HCEC 1CT (cell line): ENCODE results near the gene TRPM3.
"Not testable (repeated sequence)": the region's sequence is repeated elsewhere in the genome, so short reads cannot be mapped to it uniquely, and the experiment has no call there.

Source experiments
- DNase-seq: peaks from one replicate; pipeline ENCODE4 v3.0.0-alpha.2; 2017

The TRPM3 gene

DNA sequence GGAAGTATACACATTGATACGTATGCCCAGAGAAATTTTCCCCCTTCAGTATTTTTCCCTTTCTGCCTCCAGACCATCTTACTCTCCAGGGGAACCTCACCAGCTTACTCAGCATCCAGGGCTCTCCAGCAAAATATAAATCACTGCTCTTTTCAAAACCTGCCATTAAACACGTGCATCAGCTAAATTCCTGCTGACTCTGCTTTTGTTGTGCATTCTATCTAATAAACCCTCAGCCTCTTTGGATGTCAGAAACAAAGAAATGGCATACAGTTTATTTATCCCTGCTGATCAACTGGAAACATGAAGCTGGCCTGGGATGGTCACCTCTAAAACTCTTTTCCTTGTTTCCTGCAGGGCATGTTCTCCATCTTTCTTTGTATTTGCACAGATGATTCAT is 126.8 kb downstream of the TRPM3 start:
- no peak for DNase-seq

- peak; percentile 7 for DNase-seq
Measured at GRCh38 chr9:70988551-70988950, 132.9 kb downstream of the TRPM3 start.

GRCh38 chr9:70987986-70988385 is 133.4 kb downstream of the TRPM3 start:
- peak; percentile 70 for DNase-seq

- DNase-seq: no peak
Measured at GRCh38 chr9:70986984-70987383, 134.4 kb downstream of the TRPM3 start.

DNA sequence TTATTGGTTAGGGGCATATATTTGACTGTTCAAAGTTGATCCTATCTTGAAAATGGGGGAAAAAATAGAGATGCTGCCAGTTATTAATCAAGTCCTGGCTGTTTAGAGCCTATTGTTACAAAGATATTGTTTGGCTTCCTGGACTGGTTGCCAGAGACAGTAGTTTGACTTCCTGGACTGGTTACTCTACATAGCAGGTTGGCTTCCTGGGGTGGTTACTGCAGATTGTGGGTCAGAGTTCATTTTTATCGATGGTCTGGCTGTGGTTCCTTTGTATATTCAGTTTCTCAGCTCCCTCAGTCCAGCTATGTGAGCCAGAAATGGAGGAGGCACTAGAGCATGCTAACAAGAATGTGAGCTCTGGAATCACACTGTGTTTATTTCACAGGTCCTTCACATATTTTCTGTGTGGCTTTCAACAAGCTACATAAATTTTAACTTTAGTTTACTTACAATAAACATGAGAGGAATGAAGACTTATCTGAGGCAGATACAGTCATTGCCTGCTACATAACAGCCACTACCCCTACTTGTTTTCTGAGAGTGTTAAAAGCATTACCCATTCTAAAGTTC is 137.6 kb downstream of the TRPM3 start:
- DNase-seq: no peak

GRCh38 chr9:70981312-70981711 is 140.1 kb downstream of the TRPM3 start:
- DNase-seq: no peak

- peak; percentile 17 for DNase-seq
Measured at GRCh38 chr9:70979966-70980365, 141.5 kb downstream of the TRPM3 start.

DNA sequence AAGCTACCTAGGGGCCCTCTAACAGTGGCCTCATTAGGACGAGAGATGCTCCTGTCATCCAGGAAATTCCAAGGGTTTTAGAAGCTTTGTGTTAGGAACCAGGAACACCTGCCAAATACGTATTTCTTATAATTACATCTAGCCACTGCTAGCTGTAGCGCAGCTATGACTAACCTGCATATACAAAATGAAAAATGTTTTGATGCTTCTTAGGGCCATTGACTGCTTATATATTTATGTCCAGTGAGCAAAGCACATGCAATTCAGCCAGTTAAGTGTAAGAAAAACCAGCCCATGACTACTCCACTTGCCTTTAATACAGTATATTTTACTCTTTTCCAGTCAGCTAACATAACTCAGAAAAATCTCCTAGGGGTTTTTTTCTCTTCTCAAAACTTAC is 143.3 kb downstream of the TRPM3 start:
- DNase-seq: no peak

GRCh38 chr9:70975821-70976220 is 145.6 kb downstream of the TRPM3 start:
- no peak for DNase-seq

DNA sequence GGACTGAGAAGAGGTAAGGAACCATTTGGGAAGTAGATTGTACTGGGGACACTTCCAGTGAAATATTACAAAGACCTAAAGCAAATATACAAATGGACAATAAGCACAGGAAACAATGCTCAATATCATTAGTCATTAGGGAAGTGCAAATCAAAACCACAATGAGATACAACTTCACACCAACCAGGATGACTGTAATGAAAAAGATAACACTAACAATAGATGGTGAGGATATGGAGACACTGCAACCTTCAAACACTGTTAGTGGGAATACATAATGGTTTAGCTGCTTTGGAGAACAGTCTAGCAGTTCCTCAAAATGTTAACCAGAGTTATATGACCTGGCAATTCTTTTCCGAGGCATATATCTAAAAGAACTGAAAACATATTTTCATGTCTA is 149.7 kb downstream of the TRPM3 start:
- DNase-seq: no peak

DNA sequence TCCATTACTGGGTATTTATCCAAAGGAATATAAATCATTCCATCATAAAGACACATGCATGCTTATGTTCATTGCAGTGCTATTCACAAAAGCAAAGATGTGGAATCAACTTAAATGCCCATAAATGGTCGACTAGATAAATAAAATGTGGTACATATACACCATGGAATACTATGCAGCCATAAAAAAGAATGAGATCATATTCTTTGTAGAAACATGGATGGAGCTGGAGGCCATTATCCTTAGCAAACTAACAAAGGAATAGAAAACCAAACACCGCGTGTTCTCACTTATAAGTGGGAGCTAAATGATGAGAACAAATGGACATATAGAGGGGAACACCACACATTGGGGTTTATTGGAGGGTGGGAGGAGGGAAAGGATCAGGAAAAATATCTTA is 155.0 kb downstream of the TRPM3 start:
- not testable (repeated sequence) for DNase-seq

DNA sequence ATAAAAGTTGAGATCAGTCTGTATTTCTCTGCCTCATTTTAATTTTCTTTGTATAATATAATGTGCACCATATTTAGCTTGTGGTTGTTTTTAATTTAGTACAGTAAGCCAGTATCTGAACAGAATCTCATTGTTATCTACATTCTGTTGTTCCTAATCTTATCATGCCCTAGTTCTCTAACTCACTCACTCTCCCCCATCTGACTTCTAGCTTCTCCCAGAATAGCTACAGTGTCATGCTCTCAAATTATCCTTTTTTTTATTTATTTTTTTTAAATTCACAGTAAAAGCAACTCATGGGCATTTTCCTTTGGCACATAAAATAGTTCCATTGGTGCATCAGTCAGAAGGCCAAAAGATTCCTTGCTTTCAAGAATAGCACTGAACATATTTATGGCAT is 156.6 kb downstream of the TRPM3 start:
- no peak for DNase-seq

GRCh38 chr9:70963554-70963953 is 157.9 kb downstream of the TRPM3 start:
- DNase-seq: no peak

DNA sequence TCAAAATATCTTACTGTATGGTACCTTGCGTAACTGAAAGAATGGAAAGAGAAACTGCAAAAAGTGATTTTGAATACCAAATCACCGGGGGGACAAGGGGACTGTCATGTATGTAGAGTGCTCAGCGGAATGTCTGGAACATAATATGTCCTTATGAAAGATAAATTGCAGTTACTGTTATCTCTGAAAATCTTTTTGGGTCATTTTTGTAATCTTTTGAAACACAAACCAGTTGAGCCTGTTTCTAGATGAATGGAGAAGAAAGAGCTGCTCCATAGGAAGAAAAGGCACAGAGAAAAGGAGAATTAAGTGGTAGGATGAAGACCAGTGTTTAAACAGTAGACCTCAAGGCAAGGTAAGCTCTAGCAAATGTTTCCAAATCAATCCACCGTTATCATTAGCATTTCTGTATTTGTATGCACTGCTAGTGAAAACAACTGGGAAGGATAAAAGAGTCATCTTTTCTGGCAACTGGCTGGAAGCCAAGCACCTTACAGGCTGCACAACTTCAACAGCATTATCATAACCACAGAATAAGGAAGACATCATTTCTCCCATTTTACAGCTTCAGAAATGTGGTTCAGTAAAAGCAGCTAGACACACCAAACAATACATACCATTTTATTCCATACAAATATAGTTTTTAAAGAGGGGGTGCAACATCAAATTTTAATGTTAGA is 158.5 kb downstream of the TRPM3 start:
- no peak for DNase-seq

GRCh38 chr9:70959366-70959765 is 162.1 kb downstream of the TRPM3 start:
- no peak for DNase-seq

- DNase-seq: no peak
Measured at GRCh38 chr9:70954596-70955143, 166.8 kb downstream of the TRPM3 start.

DNA sequence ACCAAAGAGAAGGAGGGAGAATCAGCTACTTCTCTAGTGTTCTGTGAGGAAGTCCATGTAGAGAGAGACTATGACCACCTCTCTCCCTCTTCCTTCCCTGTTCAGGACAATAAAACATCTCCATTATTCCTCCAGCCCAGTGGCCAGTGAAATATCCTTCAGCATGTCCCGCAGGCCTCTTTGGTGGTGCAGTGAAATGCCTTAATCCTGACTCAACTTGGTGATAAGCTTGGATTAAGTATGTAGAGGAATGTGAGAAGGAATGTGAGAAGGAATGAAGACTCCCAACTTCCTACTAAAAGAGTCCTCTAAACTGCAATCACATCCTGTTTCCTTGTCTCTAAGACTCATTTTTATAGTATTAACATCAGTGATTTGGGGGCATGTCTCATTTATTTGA is 167.3 kb downstream of the TRPM3 start:
- DNase-seq: peak; percentile 84

- DNase-seq: no peak
Measured at GRCh38 chr9:70951749-70952727, 169.4 kb downstream of the TRPM3 start.

GRCh38 chr9:70950270-70950669 is 171.2 kb downstream of the TRPM3 start:
- no peak for DNase-seq

DNA sequence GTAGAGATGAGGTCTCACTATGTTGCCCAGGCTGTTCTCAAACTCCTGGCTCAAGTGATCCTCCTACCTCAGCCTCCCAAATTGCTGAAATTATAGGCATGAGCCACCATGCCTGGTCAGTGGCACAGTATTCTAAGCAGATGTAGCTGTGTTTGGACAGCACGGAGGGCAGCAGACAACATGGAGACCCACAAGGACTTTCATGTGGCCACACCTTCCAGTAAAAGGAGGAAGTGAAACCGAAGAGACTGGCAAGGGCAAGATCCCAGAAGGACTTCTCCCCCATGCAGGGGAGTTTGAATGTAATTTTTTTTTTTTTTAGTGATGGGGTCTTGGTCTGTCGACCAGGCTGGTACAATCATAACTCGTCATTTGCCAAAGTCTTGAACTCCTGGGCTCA is 172.2 kb downstream of the TRPM3 start:
- DNase-seq: no peak

GRCh38 chr9:70948744-70949143 is 172.7 kb downstream of the TRPM3 start:
- no peak for DNase-seq

DNA sequence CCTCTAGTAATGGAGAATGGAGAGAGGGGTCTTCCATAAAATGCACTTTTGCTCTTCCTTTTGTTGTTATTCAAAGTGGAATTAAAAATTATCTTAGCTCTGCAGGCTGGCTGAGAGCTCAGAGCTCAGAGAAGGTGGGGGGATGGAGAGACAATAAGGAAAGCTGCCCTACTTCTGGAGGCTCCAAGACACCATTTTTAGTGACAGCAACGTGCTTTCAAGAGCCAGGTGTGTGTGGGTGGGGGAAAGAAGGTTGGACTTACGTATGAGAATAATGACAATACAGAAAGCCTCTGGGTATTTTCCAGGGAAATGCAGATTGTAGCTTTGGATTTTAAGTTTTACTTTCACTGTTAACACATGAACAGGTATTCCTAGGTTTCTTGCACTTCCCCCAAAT is 173.9 kb downstream of the TRPM3 start:
- DNase-seq: no peak

DNA sequence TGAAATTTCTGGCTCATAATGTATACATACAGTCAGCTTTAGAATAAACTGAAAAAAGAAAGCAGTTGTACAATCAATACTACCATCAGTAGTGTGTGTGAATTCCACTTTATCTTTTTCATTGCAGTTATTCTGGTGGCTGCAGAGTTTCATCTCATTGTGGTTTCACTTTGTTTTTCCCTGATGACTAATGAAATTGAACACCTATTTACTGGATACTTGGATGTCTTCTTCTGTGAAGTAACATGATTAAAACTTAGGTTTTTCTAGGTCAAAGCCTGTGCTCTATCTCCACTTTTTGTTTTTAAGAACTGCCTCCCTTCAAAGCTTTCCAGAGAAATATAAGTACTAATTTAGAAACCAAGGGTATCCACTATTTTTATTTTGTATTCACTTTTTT is 174.3 kb downstream of the TRPM3 start:
- DNase-seq: no peak

DNA sequence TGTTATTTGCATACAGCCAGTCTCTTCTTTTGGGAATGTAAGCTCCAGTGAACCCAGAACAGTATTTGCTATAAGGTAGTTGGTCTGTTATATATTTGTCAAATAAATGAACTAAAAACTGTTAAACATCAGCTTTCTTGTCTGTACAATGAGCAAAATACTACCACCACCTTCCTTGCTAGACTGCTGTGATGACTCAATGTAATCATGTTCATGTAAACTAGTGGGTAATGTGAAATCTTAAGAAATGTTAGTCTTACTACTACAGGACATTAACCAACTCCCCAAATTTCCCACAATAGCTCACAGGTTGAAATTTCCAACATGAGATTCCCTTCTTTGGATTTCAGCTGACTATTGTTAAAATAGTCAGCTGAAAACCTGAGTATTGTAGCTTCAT is 176.1 kb downstream of the TRPM3 start:
- no peak for DNase-seq
